Left renal cortex interstitium (tissue), 4 donors: Measurements from ENCODE around the gene LACTBL1. TPM values are rescaled to one million over a fixed set of nuclear protein-coding genes. Genes with fewer than 3 reads are reported as not detected.
"Not testable (repeated sequence)": the region's sequence is repeated elsewhere in the genome, so short reads cannot be mapped to it uniquely, and the experiment has no call there.

ENCODE experiments used
- DNase-seq, 4 donors: peaks; one replicate each; pipeline ENCODE4 v3.0.0-alpha.2; 2013; ENCODE audit warnings: low read depth in 4 of 4, low spot score in 2 of 4, missing footprints in 1 of 4
- polyA plus RNA-seq, 4 donors: library from polyadenylated mRNA; unstranded; fragments of 120-200 nt; gene quantifications; one replicate each; pipeline ENCODE4 v1.2.1, GENCODE V29; 2013; ENCODE audit not compliant: insufficient read length in 4 of 4

The LACTBL1 gene, protein sequence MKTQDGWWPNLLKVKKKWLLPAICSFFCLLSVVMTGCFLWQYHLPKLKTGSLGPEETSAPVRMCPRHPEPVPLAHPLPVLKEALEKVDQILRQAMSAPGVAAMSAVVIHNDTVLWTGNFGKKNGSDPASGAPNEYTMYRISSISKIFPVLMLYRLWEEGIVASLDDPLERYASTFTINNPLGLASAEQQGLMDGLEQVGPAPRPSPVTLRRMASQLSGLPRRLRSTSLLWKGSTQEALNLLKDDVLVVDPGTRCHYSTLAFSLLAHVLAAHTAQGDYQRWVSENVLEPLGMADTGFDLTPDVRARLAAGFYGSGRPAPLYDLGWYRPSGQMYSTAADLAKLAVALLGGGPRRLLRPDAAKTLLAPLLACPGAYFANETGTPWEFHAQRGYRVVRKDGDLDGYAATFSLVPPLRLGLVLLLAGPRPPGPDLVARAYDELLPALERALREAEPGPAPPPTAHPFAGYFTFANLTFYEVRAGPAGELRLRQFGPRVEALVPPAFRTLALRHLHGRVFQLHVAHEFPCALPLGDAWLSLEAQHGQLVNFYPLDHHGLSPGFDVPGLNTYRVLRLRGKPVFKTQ
- not detected for polyA plus RNA-seq

GRCh38 chr1:22972760-22973159 lies at the start of gene LACTBL1:
TSS of gene LACTBL1 (minus strand) at chr1:22972866. CDS start at chr1:22972316, 550 bp downstream.
- no peak for DNase-seq

DNA sequence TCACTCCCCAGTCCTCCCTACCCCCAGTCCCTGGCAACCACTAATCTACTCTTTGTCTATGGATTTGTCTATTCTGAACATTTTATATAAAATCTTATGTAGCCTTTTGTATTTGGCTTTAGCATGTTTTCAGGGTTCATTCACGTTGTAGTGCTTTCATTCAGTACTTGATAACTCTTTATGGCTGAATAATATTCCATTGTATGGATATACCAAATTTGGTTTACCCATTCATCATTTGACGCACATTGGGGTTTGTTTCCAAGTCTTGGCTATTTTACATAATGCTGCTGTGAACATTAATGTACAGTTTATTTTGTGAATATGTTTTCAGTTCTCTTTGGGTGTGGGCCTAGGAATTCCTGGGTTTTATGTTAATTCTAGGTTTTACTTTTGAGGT lies 49.2 kb upstream of the LACTBL1 start:
- DNase-seq, result no peak

DNA sequence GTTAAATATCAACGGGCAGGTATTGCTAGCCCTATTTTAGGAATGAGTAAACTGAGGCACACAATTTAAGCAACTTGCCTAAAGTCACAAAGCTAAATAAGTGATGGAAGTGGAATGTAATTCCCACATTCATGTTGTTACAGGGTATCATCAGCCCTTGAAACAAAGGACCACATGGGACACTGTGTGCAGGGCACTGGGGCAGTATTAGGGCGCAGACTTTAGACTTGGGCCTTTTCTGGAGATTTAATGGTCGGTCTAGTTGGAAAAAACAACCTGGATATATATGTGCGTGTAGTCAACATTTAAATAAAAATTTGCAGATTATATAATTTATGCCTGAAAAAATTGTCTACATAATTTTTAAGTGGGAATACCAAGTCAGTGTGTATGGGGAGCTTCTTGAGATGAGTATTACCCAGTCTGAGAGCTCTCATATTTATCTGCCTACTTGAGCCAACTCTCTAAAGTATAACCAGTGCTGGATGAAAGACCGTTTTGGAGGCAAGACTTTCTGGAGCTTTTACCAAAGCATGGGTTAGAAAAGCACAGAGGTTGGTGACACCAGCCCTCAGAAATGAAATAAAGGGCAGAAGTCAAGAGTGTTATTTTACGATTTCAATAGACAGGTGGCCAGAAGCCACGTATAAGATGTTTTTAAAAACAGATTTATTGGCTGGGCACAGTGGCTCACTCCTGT lies 48.2 kb upstream of the LACTBL1 start:
- peak in 1 of 4 donors; percentile 25 for DNase-seq

DNA sequence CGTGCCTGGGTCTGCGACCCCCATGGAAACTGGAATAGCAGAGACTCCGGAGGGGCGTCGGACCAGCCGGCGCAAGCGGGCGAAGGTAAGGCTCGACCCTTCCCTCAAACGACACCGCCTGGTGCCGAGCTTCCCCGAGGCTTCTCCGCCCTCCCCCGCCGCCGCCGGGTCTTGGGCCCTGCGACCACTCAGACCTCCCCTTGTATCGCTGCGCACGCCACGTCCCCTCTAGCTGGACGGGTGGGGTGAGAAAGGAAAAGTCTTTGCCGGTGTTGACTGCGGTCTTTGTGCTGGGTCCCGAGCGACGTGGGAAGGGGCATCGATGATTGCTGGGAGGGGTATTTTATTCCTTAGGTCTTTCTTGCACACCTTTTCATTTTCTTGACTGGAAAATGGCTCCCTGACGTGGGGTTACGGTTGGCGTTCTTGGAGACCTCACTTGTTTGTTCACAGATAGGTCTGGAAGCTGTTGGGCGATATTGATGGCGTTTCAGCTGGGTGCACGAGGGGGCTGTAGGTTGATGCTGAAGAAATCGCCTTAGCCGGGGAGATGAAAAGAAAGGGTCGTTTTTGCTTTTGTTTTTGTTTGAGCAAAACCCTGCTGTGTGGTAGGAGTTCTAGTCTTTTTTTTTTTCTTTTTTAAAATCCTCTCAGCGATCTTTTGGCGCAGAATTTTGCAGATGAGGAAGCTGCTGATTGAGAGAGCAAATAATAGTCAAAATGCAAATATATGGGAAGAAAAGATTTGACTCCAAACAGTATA lies 47.4 kb upstream of the LACTBL1 start:
- DNase-seq, result peak in 3 of 4 donors; percentile 31 to 79 (median 65)

DNA sequence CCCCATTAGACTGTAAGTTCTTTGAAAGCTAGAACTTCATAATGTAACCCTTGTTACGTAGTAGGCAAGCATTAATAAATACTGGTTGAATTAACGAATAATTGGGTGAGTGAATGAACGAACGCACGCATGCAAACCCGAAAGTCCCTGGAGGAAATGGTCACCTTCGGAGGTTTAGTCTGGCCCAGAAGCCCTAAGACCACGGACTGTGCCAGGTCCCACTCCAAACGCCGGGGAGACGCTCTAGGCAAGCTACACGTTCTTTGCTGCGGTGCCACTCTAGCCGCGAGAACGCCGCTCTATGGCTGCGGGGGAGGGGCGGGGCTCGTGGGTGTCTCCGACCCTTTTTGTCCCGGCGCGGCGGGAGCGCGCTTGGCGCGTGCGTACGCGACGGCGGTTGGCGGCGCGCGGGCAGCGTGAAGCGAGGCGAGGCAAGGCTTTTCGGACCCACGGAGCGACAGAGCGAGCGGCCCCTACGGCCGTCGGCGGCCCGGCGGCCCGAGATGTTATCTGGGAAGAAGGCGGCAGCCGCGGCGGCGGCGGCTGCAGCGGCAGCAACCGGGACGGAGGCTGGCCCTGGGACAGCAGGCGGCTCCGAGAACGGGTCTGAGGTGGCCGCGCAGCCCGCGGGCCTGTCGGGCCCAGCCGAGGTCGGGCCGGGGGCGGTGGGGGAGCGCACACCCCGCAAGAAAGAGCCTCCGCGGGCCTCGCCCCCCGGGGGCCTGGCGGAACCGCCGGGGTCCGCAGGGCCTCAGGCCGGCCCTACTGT lies 46.6 kb upstream of the LACTBL1 start, which contains the start of gene KDM1A:
Gene KDM1A (plus strand): TSS at position 375 of the 769 bp plus-strand sequence. CDS start 129 bp downstream, at position 504.
- DNase-seq, result peak; percentile 89 to 97 (median 94)

DNA sequence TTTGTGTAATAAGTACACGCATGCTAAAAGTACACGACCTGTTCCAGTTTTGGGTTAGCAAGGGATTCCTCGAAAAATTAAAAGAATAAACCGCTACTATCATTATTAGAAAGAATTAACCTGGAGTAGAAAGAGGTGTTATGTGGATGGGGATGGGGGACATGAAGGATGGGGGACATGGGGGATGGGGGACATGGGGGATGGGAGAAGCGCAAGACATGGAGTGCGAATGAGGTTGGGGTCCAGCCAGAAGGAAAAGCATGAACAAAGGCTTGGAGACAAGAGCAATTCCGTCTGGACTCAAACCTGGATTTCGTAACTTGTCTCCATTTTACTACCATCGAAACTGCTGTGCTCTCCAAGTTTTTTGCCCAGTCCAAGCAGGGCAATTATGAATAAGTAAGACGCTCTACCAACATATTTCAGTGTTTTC lies 46.0 kb upstream of the LACTBL1 start:
- DNase-seq, result no peak

DNA sequence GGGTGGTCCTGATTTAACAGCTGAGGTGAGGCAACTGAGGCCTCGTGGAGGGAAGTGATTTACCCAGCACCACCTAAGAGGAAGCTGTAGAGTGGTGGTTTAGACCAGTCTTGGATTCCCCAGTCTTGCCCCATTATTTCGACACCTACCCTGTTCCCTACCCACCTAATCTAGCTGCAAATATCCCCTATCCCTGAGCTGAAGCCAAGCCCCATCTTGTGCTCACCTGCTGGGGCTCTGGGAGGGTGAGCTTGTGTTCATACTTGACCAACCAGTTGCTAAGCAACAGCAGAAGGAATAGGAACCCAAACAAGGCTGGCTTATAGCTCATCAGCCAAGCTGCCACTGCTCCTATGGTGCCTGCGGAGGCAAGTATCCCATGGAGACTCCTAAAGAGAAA lies 41.0 kb upstream of the LACTBL1 start:
- peak in 1 of 4 donors; percentile 57 for DNase-seq

GRCh38 chr1:23010025-23010424 lies 37.4 kb upstream of the LACTBL1 start:
- not testable (repeated sequence) for DNase-seq

- DNase-seq, result no peak
Observed at GRCh38 chr1:23008901-23009300, 36.2 kb upstream of the LACTBL1 start.

GRCh38 chr1:23007106-23007505 lies 34.4 kb upstream of the LACTBL1 start:
- no peak for DNase-seq

DNA sequence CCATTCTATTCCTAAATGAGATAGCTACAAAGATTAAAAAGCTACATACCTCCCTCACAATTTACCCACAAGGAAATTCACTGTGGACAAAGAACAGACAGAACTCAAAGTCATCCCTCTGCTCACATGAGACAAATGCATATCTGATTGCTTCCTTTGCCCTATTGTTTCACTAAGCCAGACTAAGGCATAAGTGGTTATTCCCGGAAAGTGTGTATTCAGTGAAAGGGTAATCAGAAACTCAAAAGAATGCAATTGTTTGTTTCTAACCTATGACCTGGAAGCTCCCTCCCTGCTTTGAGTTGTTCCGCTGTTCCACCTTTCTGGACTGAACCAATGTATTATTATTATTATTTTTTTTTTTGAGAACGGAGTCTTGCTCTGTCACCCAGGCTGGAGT lies 32.1 kb upstream of the LACTBL1 start:
- DNase-seq, result not testable (repeated sequence)

DNA sequence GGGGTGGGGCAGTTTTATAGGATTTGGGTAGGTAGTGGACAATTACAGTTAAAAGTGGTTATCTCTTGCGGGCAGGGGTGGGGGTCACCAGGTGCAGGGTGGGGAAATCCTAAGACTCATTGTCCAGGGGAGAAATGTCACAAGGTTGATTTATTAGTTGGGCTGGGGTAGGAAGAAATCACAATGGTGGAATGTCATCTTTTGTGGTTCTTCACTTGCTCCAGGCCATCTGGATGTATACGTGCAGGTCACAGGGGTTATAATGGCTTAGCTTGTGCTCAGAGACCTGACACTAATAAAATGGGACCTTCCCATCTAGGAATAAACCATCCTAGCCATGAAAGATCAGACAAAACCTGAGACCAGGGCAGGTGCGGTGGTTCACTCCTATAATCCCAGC lies 31.4 kb upstream of the LACTBL1 start:
- no peak for DNase-seq

DNA sequence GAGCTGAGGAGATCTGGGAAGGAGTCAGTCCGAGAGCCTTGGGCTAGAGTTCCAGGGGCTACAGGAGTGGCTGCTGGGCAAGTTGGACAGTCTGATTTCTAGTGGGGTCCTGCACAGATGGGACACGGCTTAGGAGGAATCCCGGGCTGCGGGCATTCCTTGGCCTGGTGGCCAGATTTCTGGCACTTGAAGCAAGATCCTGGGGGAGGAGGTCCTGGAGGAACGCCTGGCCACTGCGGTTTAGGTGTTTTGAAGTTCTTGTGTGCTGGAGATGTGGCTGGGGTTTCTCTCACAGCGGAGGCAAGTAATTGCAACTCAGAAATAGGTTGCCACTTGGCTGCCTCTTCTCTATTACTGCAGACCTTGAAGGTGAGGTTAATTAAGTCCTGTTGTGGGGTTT lies 29.6 kb upstream of the LACTBL1 start:
- DNase-seq, result not testable (repeated sequence)

- DNase-seq, result not testable (repeated sequence)
Observed at GRCh38 chr1:23000133-23000532, 27.5 kb upstream of the LACTBL1 start.

DNA sequence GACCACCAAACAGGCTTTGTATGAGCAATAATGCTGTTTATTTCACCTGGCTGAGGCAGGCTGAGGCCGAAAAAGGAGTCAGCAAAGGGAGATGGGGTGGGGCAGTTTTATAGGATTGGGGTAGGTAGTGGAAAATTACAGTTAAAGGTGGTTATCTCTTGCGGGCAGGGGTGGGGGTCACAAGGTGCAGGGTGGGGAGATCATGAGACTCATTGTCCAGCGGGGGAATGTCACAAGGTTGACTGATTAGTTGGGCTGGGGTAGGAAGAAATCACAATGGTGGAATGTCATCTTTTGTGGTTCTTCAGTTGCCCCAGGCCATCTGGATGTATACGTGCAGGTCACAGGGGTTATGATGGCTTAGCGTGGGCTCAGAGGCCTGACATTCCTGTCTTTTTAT lies 24.9 kb upstream of the LACTBL1 start:
- not testable (repeated sequence) for DNase-seq

DNA sequence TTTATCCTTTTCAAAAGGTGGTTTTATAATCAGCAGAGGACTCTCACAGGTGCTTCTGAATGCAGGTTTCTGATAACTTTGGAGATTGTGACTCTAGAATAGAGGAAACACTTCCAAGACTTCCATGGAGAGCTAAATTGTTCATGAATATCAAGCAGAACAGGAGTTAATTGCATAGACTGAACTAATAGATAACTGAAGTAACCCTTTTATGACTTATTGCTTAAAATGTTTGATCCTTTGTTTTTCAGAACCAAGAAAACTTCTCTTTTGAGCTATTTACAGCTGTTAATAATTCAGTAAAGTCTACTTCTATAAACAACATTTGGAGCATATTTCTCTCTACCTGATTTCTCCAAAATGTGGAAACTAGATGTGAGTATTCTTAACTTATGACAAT lies 23.1 kb upstream of the LACTBL1 start:
- DNase-seq, result no peak

DNA sequence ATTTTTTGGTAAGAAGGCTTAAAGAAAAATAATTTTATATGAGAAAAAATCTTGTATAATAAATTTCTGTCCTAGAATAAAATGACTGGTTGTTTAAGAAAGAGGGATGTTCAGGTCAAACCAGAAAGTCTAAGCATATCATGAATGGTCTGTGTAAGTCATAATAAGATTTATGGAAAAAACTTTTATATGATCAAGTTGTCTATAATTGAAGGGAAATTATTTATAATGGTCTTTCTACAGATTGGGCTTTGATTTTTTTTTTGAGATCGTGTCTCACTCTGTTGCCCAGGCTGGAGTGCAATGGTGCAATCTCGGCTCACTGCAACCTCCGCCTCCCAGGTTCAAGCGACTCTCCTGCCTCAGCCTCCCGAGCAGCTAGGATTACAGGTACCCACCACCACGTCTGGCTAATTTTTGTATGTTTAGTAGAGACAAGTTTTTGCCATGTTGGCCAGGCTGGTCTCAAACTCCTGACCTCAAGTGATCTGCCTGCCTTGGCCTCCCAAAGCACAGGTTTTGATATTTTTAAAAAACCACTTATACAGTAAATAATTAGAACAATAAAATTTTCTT lies 20.6 kb upstream of the LACTBL1 start:
- not testable (repeated sequence) for DNase-seq

GRCh38 chr1:22992384-22992783 lies 19.7 kb upstream of the LACTBL1 start:
- DNase-seq, result not testable (repeated sequence)

DNA sequence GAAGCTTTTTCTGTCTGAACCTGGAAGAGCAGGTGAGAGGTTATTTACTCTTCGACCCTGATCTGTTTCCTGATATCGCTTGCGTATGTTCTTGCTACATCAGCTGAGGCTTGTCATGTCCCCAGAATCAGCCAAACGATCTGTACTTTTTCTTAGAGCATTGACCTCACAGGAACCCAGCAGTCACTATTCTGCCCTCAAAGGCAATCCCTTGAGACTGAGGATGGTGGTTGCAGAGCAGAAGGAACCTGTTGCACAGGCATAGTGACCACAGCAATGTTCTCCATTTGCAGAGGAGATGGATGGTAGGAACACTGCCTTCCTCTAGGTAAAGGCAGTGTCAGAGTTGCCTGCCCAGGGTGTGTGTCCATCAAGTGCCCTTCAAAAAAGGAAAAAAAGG lies 11.3 kb upstream of the LACTBL1 start:
- DNase-seq, result no peak

DNA sequence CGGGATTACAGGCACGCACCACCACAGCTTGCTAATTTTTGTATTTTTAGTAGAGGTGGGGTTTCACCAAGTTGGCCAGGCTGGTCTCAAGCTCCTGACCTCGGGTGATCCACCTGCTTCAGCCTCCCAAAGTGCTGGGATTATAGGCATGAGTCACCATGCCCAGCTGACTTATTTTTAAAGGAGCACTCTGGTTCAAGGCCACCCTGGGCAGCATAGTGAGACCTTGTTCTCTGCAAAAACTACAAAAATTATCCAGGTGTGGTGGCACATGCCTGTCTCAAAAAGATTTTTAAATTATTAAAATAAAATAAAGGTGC lies 7.8 kb upstream of the LACTBL1 start:
- not testable (repeated sequence) for DNase-seq
